GM21515 (cell line): ENCODE results near the gene CD99L2.

Experiments
- ATAC-seq: cut with Tn5 transposase; IDR thresholded peaks from one replicate; pipeline ENCODE4 v1.9.1; 2021; ENCODE audit not compliant: unreplicated experiment

Gene CD99L2

DNA sequence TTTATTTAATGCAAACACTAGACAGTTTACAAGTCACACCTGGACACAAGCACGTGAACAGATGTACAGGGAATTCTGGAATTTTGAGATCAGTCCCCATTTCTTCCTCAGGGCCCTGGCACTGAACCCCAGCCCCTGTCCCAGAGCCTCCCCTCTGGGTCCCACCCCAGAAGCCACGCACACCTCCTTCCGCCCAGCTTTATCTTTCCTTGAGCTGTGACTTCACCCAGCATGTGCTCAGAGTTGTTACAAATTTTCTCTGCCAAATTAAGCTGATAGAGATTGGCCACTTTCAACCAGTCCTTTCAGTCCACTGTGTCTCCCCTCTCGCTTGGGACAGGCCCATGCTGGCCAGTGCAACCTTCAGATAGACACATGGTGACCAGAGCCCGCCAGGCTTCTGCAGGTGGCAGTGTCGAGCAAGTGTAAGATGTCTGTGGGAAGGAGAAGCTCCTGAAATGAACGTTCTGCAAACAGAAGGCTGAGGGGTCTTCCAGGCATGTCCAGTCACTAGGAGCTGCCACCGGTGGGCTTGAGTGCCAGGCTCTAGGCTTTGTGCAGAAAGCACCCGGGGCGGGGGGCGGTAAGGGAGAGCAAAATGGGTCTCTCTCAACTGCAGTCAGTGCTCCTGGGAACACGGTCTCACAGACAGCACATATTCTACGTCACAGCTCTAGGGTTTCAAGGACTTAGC lies 132.0 kb downstream of the CD99L2 start:
- ATAC-seq: no peak

DNA sequence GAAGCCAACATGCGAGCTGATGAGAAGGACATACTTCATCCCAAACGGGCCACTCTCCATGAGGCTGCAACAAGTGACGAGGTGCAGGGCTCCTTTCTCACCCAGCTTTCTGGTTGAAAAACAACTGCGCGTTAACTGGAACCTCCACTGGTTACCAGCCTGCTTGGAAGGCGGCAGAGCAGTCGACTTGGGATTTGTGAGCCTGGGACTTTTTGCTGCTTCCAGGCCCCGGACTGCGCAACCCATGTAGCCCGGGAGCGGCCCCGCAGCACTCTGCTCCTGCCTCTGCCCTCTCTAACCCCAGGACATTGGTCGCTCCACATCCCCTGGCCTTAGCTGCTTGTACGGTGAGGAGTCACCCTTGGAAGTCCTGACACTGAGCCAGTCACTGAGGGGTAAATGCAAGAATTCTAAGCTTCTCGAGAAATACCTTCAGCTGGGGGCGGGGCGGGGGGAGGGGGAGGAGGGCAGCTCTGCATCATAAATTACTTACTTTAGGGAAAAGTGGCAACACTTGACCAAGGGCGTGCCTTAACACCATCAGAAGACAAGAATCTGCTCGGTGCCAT lies 132.6 kb downstream of the CD99L2 start:
- no peak for ATAC-seq

DNA sequence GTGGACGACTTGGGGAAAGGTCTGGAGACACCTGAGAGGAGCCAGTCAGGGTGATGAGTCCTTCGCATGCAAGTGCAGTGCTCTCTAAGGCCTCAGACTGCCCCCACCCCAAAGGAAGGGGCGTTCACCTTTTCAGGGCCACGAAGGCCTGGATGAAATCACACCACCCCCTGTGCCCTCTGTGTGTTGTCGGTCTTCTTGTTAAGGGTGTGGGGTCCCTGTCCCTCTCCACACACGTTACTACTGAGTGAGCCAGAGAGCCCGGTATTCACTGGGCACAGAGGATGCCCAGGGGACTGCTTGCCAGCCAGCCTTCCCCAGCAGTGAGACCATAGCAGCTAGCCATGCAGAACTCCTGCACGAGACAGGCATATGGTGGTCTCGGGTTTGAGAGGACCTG lies 133.2 kb downstream of the CD99L2 start:
- no peak for ATAC-seq

DNA sequence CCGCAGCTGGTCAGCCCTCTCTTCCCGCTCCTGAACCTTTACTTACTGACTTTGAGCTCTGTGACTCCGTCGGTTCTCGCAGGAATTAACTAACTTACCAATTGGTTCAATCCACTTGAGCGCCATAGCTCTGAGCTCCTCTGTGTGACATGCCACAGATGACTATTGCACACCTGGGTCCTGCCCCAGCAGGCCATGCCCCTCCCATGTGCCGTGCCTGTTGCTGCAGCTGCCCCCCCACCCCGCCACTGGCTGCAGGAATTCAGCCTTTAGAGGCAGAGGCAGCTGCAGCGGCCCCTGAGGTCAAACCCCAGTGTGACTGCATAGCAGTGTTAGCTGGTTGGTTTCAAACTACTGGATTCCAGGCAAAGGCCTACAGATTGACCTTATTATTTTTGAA lies 134.7 kb downstream of the CD99L2 start:
- no peak for ATAC-seq

DNA sequence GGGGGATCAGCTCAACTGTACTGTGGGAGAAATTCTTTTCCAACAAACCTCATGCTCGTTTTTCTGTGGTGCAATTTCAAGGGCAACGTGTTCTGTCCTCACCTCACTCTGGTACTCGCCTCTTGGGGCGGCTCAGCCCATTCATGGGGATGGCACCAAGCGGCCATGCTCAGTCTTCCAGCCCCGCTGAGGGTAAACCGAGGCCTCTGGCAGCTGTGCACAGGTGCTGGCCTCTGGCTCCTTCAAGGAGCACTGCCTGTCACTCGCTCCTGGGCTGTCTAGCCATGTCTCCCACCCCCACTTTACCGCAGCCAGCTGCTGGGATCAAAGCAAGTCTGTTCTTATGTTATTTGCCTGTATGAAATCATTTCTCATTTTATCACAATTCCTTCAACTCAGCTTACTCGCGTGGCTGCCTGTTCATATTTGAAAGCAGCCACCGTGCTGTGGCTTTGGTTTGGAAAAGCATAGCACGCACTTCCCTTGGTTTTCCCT lies 135.1 kb downstream of the CD99L2 start:
- ATAC-seq: no peak

DNA sequence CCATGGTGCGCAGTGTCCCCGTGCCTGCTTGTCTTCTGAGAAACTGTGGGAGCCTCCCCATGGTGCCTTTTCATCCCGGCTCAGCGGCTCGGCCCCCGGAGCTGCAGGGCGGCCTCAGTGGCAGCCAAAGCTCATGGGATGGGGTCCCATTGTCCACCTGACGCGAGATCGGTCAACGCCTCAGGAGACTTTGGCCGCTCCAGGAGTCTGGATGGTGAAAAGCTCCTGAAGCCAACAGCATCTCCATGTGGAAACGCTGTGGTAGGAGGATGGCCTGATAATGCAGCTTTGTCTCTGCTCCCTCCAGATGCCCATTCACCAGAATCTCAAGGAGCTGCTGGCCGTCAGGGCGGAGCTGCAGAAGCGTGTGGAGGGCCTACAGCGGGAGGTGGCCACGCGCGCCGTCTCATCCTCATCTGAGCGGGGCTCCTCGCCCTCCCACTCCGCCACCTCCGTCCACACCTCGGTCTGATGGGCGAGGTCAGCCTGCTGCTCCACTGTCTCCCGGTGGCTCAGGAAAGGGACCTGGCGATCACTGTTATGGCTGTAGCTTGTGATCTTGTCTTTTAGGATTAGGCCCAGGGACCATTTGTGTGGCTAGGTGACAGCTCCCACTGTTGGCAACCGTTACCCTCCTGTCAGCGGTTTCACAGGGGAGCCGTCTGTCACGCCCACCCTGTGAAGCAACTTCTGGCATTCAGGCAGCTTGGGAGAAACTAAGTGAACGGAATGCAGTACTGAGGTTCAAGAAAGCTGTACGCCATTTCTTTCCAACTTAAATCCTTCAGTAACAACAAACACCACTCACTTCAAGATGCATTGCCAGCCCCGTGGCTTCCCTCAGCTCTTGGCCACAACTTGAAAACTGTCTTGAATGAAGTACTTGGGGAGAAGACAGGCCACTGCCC lies 136.0 kb downstream of the CD99L2 start:
- no peak for ATAC-seq

DNA sequence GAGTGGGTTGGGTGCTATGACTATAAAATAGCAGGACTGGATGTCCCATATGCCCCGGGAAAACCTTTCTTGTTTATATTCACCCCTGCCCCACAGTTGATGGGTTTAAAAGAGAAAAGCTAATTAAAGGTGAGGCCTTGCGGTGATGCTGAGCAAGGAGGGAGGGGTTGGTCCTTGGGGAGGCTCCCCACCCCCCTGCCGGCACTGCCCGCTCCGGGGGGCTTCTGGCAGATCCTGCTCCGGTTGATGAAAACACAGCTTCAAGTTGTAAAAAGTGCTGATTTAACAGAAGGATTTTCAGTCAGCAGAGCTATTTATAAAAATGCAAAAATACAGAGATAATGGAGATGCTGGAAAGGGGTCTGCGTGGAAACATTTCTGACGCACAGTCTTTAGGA lies 136.7 kb downstream of the CD99L2 start:
- ATAC-seq: no peak

DNA sequence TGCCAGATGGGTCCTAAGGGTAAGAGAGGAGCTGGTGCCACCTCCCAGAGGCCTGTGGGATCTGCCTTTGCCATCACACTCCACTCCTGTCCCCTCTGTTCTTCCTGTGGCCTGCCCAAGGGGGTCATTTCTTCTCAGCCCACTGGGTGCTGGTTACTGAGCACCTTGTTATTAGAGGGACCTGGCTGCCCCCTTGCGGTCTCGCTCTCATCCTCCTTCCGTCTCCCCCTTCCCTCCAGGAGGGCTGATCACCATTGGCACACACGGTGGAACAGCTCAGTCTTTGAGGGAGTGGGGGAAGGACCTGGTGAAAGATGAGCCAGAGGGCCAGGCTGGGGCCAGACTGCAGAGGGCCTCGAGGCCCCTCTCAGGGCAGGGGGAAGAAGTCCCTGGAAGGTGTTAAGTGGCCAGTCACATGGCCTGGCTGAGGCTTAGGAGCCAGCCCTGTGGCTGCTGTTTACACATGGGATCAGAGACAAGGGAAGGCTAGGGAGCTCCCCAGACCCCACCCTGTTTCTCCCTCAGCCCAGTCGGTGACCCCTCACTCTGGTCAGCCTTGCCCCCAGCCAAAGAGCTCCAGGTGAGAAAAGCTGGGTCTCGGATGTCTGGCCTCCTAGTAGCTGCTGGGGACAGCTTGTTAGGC lies 137.2 kb downstream of the CD99L2 start:
- no peak for ATAC-seq

DNA sequence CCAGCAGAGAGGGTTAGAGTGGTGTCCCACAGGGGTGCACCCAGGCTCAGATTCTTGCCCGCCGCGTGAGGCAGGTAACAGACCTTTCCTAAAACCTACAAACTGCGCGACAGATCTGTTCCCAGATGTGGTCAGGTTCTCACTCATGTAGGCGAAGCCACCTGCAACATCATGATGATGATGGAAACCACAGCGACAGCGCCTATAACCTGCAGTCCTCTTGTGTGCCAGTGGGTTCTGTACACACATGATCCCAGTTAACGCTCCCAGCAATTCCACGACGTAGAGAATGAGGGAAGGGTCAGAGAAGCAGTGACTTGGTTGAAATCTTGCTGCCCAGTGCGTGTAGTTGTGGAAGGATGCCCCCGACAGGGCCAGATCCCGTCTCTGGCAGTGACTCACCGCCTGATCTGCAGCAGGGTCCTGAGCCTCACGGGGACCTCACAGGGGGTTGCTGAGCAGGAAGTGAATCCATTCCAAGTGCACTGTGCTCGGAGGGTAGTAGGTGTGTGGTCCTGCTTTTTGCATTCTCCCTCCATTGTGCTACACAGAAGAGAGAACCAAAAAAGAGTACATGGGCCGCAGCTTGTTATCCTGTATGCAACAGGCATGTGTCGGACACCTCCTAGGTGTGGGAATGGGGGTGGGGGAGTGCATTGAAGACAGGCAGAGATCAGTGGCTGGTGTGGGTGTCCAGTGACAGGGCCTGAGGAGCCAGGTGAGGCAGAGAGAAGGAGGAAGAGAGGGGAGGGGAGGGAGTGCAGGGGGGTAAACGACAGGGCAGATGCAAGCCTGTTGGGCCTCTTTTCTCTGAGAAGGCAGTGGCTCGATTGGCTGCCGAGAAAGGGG lies 138.7 kb downstream of the CD99L2 start:
- no peak for ATAC-seq

DNA sequence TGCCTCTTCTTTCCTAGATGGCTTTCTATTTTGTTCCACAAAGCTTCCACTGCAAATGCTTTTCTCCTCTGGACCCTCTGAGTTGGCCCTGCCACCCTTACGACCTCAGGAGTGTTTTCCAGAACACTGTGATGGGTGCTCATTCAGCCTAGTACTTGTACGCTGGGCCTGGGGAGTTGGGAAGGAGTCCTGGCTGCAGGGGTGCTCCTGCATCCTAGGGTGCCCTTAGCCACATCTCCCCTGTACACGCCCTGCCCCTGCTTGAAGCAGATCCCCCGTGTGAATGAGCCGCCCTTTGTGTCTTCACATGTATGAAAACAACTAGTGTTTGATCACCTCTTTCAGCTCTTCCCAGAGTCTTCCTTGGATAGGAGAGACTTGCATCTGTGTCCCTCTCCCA lies 141.1 kb downstream of the CD99L2 start:
- no peak for ATAC-seq

DNA sequence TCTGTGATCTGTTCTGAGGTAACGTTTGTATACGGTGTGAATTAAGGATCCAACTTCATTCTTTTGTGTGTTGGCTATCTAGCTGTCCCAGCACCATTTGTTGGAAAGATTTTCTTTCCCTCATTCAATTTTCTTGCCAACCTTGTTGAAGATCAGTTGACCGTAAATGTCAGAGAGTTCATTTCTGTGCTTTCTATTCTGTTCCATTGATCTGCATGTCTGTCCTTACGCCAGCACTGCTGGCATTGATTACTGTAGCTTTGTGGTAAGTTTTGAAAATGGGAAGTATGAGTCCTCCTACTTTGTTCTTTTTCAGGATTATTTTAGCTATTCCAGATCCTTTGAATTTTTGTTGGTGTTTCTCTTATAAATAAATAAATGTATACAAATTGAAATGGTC lies 144.5 kb downstream of the CD99L2 start:
- no peak for ATAC-seq

DNA sequence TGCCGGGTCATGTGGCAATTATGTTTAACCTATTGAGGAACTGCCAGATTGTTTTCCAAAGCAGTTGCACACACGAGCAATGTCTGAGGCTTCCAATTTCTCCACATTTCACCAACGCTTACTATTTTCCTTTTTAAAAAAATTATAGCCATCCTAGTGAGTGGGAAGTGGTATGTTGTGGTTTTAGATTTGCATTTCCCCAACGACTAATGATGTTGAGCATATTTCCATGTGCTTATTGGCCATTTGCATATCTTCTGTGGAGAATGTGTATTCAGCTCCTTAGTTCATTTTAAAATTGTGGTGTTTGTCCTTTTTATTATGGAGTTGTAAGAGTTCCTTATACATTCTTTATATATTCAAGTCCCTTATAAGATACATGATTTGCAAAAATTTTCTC lies 145.1 kb downstream of the CD99L2 start:
- no peak for ATAC-seq

DNA sequence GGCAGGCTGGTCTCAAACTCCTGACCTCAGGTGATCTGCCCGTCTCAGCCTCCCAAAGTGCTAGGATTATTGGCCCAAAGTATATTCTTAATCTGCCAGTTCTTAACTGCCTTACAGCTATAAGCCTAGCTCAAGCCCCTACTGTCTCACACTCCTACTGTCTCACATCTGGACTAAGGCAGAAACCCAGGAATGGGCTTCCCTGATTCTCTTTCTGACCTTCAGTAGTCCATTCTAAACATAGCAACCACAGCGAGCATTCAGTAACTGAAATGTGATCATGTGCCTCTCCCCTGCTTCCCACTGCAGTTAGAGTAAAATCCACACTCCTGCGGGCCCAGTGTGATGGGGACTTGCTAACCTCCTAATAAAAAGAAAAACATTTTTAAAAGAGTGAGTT lies 146.3 kb downstream of the CD99L2 start:
- no peak for ATAC-seq

DNA sequence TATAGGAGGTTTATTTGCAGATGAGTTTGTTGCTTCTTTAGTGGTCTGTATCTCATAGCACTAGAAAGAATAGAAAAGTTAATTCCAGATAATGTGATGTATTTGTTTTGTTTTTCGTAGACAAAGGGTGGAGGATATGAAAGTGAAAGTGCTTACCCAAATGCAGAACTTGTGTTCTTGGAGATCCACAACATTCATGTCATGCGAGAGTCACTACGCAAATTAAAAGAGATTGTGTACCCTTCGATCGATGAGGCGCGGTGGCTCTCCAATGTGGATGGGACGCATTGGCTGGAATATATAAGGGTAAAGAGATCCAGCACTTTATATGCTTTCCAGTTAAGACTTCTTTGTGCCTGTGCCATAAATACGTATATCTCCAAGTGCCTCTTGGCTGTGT lies 162.0 kb downstream of the CD99L2 start:
- no peak for ATAC-seq

DNA sequence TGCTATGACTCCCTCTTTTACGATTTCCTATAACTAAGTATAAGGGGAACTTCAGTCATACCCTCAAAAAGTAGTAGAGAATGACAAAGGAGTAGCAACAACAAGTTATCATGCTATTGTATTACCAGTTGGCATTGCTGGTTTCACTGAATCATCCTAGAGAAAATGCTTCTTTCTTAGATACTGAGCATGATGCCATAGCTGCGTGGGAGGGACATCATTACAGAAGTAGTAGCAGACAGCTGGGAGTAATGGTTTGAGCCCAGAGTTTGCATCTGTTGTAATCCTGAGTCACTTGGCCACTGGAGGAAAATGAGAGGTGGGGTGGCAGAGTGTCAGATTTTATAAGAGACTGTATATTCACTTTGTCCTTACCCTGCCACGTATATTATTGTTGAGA lies 166.7 kb downstream of the CD99L2 start:
- ATAC-seq: no peak

DNA sequence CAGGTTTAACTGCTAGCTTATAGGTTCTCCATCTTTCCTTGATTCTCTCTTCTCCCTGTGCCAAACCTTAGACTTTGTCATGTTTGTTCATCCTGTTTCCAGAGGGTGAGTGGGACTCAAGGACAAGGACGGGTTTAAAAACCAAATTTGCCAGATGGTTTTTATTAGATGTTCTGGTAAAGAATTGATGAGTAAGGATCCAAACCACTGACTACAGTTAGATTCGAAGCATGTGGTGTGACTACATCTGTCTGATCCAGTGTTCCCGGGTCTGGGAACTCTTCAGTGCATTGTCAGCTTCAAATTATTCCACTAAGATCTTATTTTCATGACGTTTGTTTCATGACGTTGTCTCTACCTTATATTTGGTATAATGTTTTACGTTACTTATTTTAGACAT lies 167.7 kb downstream of the CD99L2 start:
- no peak for ATAC-seq

DNA sequence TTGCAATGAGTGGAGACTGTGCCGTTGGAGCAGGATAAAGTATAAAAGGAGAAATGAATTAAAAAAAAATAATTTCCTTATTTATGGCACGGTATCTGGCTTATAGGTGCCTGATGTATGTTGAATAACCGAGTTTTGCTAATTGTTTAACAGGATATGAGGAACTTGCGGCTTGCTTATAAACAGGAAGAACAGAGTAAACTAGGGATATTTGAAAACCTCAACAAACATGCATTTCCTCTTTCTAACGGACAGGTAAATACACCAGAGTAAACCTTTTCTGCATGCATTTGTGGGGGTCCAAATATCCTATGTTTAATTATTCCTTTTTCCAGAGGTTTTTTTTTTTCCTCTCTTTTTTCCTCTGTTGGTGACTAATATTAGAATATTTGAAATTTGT lies 168.5 kb downstream of the CD99L2 start:
- ATAC-seq: no peak

DNA sequence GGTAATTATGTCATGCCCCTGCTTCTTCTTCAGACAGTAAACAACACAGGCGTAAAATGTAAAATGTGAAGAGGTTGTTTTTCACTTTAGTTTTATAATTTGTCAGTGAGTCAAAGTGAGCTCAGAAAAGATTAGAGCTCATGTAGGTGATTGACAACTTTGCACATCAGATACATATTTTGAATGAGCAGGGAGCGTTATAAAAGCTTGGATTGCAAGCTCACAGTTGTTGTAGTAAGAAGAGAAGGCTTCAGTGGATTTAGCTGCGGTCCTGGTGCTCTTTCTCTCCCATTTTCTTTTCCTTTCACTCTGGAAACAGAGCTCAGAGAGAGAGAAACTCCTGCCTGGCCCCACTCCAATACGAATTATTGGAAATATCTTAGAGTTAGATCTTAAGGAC lies 178.8 kb downstream of the CD99L2 start:
- no peak for ATAC-seq
